Measurements from ENCODE around the gene ELMO2. TPM values are rescaled to one million over a fixed set of nuclear protein-coding genes. Genes with fewer than 3 reads are reported as not detected.

ELMO2 gene
- total and polyA plus RNA-seq, 9 of the 15 experiments (the other 6 are each of a cell fraction or from before 2014, with no cell fraction given), result 7.5 to 21.5 (median 15.9) TPM

GRCh38 chr20:46355778-46356177 lies 50.6 kb downstream of the ELMO2 start (continued):
- TF ChIP-seq NR4A1 (CRISPR knock-in tag; IDR thresholded peaks at IDR 0.05), result no peak
- no peak for TF ChIP-seq NR4A1 (tag; IDR thresholded peaks at IDR 0.05)
- TF ChIP-seq SIRT6 (IDR thresholded peaks at IDR 0.05; ENCODE audit: low read depth, low read length), result no peak
- TF ChIP-seq PML (IDR thresholded peaks at IDR 0.05; ENCODE audit: low read length), result no peak
- TF ChIP-seq RBM25 (IDR thresholded peaks at IDR 0.05; ENCODE audit: low read depth, low read length, severe bottlenecking), result no peak
- TF ChIP-seq ATF1 (CRISPR knock-in tag; IDR thresholded peaks at IDR 0.05), result no peak
- no peak for TF ChIP-seq ATF1 (tag; IDR thresholded peaks at IDR 0.05)
- TF ChIP-seq ESRRB (CRISPR knock-in tag; IDR thresholded peaks at IDR 0.05; ENCODE audit: borderline replicate concordance), result no peak
- no peak for TF ChIP-seq GMEB1 (CRISPR knock-in tag; IDR thresholded peaks at IDR 0.05)
- TF ChIP-seq ZNF277 (CRISPR knock-in tag; IDR thresholded peaks at IDR 0.05; ENCODE audit: borderline replicate concordance), result no peak
- TF ChIP-seq STAG1 (CRISPR knock-in tag; IDR thresholded peaks at IDR 0.05; ENCODE audit: borderline replicate concordance), result no peak
- TF ChIP-seq, protein P1, sequence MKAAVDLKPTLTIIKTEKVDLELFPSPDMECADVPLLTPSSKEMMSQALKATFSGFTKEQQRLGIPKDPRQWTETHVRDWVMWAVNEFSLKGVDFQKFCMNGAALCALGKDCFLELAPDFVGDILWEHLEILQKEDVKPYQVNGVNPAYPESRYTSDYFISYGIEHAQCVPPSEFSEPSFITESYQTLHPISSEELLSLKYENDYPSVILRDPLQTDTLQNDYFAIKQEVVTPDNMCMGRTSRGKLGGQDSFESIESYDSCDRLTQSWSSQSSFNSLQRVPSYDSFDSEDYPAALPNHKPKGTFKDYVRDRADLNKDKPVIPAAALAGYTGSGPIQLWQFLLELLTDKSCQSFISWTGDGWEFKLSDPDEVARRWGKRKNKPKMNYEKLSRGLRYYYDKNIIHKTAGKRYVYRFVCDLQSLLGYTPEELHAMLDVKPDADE (conservative IDR thresholded peaks at IDR 0.05; ENCODE audit: control insufficient read depth, low read depth, low read length), result no peak
- TF ChIP-seq POLR2A (conservative IDR thresholded peaks at IDR 0.05), result no peak
- TF ChIP-seq MCM3 (IDR thresholded peaks at IDR 0.05), result no peak
- TF ChIP-seq ZNF75A (CRISPR knock-in tag; IDR thresholded peaks at IDR 0.05), result no peak
- no peak for TF ChIP-seq LCOR (CRISPR knock-in tag; IDR thresholded peaks at IDR 0.05)
- no peak for TF ChIP-seq MIER1 (IDR thresholded peaks at IDR 0.05; ENCODE audit: low read depth)
- TF ChIP-seq OTX1 (CRISPR knock-in tag; IDR thresholded peaks at IDR 0.05), result no peak
- TF ChIP-seq ELF1 (tag; IDR thresholded peaks at IDR 0.05), result no peak
- no peak for TF ChIP-seq DACH1 (IDR thresholded peaks at IDR 0.05; ENCODE audit: partially characterized antibody)
- no peak for TF ChIP-seq ZNF311 (CRISPR knock-in tag; IDR thresholded peaks at IDR 0.05)
- TF ChIP-seq TEAD2 (tag; IDR thresholded peaks at IDR 0.05), result no peak
- TF ChIP-seq FOXP4 (CRISPR knock-in tag; IDR thresholded peaks at IDR 0.05; ENCODE audit: borderline replicate concordance), result no peak
- no peak for TF ChIP-seq SRSF9 (IDR thresholded peaks at IDR 0.05; ENCODE audit: borderline replicate concordance, low read depth, low read length)
- TF ChIP-seq TAL1 (IDR thresholded peaks at IDR 0.05), result 0 out of 2 replicates have a peak, but pooled peaks have one; percentile 17
- TF ChIP-seq PTBP1 (IDR thresholded peaks at IDR 0.05; ENCODE audit: low read depth, low read length), result no peak
- TF ChIP-seq CBFA2T2 (conservative IDR thresholded peaks at IDR 0.05), result peak; percentile 35; the same call in 1 of the 2 replicates
- no peak for TF ChIP-seq PHB2 (IDR thresholded peaks at IDR 0.05; ENCODE audit: low read depth)
